HepG2 (cell line): ENCODE measurements around the gene IRS1. TPM values are rescaled to one million over a fixed set of nuclear protein-coding genes. Genes with fewer than 3 reads are reported as not detected.

Experiments
- ATAC-seq: fragments of 200-7000 bp; cut with Tn5 transposase; 3 replicates; pipeline ENCODE4 v1.9.1; 2020; ENCODE audit warnings: mild to moderate bottlenecking, moderate library complexity
- BruUV-seq: library from RNA; stranded (reverse); fragments of 400-500 nt; replicated peaks from 2 replicates; lab custom pipeline; 2021; lab: Mats Ljungman, UMichigan
- CTCF ChIA-PET: fragments of 300-600 bp; formaldehyde crosslinking; extraction: SDS; loops from one replicate; lab custom pipeline; 2021; ENCODE audit warnings: low total read pairs, inconsistent platforms, low intra/inter-chr PET ratio; lab: Yijun Ruan, JAX
- POLR2A ChIA-PET: fragments of 350-600 bp; sonication (Branson Sonifier 250); formaldehyde crosslinking; loops from one replicate; lab custom pipeline; 2020; ENCODE audit warnings: antibody characterized with exemption, inconsistent platforms; lab: Yijun Ruan, JAX
- DNase-seq: peaks from one replicate; pipeline ENCODE4 v3.0.0-alpha.2; 2015; ENCODE audit warnings: low spot score
- FAIRE-seq: peaks from 3 replicates; lab custom pipeline; 2011; peaks lifted over from hg19 to GRCh38; lab: Jason Lieb, UNC
- H2AFZ ChIP-seq: one replicate; pipeline ENCODE4 v1.6.1; 2011; ENCODE audit warnings: low read length, inconsistent platforms
- H3K27ac ChIP-seq: fragments of 300-600 bp; 3 replicates; pipeline ENCODE4 v1.8.0; 2011; ENCODE audit warnings: mixed run types, mild to moderate bottlenecking, mixed read lengths, low read length, inconsistent platforms; ENCODE audit not compliant: insufficient read depth; ENCODE audit errors: extremely low read length
- H3K27me3 ChIP-seq, 2 experiments: fragments of 200-600 bp in 1 of 2; 2 replicates in 1 of 2; 3 replicates in 1 of 2; pipeline versions ENCODE4 v1.6.0 to v1.8.0; 2011; ENCODE audit warnings: low read length in 2 of 2, mild to moderate bottlenecking in 2 of 2, moderate library complexity in 2 of 2, inconsistent platforms in 1 of 2; ENCODE audit not compliant: insufficient read depth in 2 of 2, control insufficient read depth in 1 of 2
- H3K36me3 ChIP-seq, 2 experiments: fragments of 200-600 bp in 1 of 2; replicated peaks in 1 of 2; 2 replicates in 1 of 2; 3 replicates in 1 of 2; pipeline versions ENCODE4 v1.5.1 to v1.8.0; 2011; ENCODE audit warnings: low read length in 2 of 2, inconsistent platforms in 1 of 2; ENCODE audit not compliant: insufficient read depth in 2 of 2, control insufficient read depth in 1 of 2
- H3K4me1 ChIP-seq: 2 replicates; pipeline ENCODE4 v1.5.1; 2012; ENCODE audit warnings: low read length, inconsistent platforms; ENCODE audit not compliant: insufficient read depth
- H3K4me2 ChIP-seq: 2 replicates; pipeline ENCODE4 v1.6.0; 2011; ENCODE audit warnings: low read depth, low read length, inconsistent platforms
- H3K4me3 ChIP-seq, 3 experiments: fragments of 200-600 bp in 1 of 3; sonication (generic), shearing (Covaris generic) in 1 of 3; replicated peaks in 1 of 3; 2 replicates each; pipeline ENCODE4 v1.5.1; 2011 to 2016; ENCODE audit warnings: low read length in 3 of 3, inconsistent platforms in 2 of 3, low read depth in 2 of 3, mild to moderate bottlenecking in 2 of 3, control low read depth in 1 of 3, mixed read lengths in 1 of 3; ENCODE audit not compliant: insufficient read depth in 1 of 3
- H3K79me2 ChIP-seq: one replicate; pipeline ENCODE4 v1.6.1; 2011; ENCODE audit warnings: low read length, inconsistent platforms; ENCODE audit not compliant: insufficient read depth
- H3K9ac ChIP-seq: 2 replicates; pipeline ENCODE4 v1.6.0; 2011; ENCODE audit warnings: mild to moderate bottlenecking, low read depth, low read length, inconsistent platforms; ENCODE audit not compliant: insufficient read depth
- H3K9me3 ChIP-seq: 2 replicates; pipeline ENCODE4 v1.5.1; 2012; ENCODE audit warnings: mild to moderate bottlenecking, low read length
- H4K20me1 ChIP-seq: 2 replicates; pipeline ENCODE4 v1.6.0; 2011; ENCODE audit warnings: inconsistent platforms, mild to moderate bottlenecking, low read length, moderate library complexity; ENCODE audit not compliant: insufficient read depth
- HNF4A ChIP-seq: sonication (generic); formaldehyde crosslinking; IDR thresholded peaks from 2 replicates; pipeline ENCODE4 v1.4.0; 2020; ENCODE audit warnings: missing genetic modification reagents
- NAIF1 ChIP-seq: sonication (generic); formaldehyde crosslinking; IDR thresholded peaks from 2 replicates; pipeline ENCODE4 v1.5.0; 2020; ENCODE audit warnings: mild to moderate bottlenecking, missing genetic modification reagents, borderline replicate concordance
- PCBP1 ChIP-seq: fragments of 200-400 bp; formaldehyde crosslinking; IDR thresholded peaks from 2 replicates; pipeline ENCODE4 v1.6.1; 2017; ENCODE audit warnings: mild to moderate bottlenecking, low read depth, low read length, borderline replicate concordance
- RFX5 ChIP-seq: IDR thresholded peaks from 2 replicates; pipeline ENCODE4 v1.6.1; 2011; ENCODE audit warnings: low read depth, low read length, improper control_type of control experiment
- ZFP36L1 ChIP-seq: sonication (generic); formaldehyde crosslinking; IDR thresholded peaks from 2 replicates; pipeline ENCODE4 v1.8.0; 2022; ENCODE audit warnings: mild to moderate bottlenecking, missing genetic modification reagents, moderate library complexity
- ZNF713 ChIP-seq: sonication (generic); formaldehyde crosslinking; IDR thresholded peaks from 2 replicates; pipeline ENCODE4 v1.4.0; 2020; ENCODE audit warnings: mild to moderate bottlenecking, missing genetic modification reagents
- WGBS: methylation state at CpG from one replicate; pipeline ENCODE4 v1.1.6; 2017; ENCODE audit warnings: low lambda C conversion rate; 5-methylcytosine and 5-hydroxymethylcytosine counted together
- in situ Hi-C: cut with HindIII; loops from 2 replicates; pipeline ENCODE4 v1.10.0; 2017; ENCODE audit warnings: low pct_unique_long_range_greater_than_20kb; ENCODE audit not compliant: extremely low pct_ligation_motif_present
- intact Hi-C: fragments of 100-400 bp; cut with micrococcal nuclease; formaldehyde crosslinking; loops from one replicate; pipeline ENCODE4 v1.10.0; 2022; ENCODE audit not compliant: unreplicated experiment
- polyA plus RNA-seq, 8 experiments: library from polyadenylated mRNA; depleted of rRNA in 3 of 8; stranded (reverse) in 7 of 8; unstranded in 1 of 8; fragments of >200 nt; fragmentation: Illumina TruSeq in 4 of 8; extraction: Trizol in 4 of 8; gene quantifications; 2 replicates each; pipeline versions ENCODE4 v1.2.1 to v1.2.3, GENCODE V29; 2011 to 2016; ENCODE audit warnings: low read depth in 4 of 8, missing spikeins in 1 of 8, mixed read lengths in 1 of 8; ENCODE audit not compliant: insufficient read depth in 1 of 8
- total RNA-seq, 5 experiments: library from RNA; depleted of rRNA; stranded (reverse); fragments of >200 nt; fragmentation: Illumina TruSeq; extraction: Trizol; gene quantifications; 2 replicates each; pipeline ENCODE4 v1.2.3, GENCODE V29; 2016; ENCODE audit warnings: low read depth in 1 of 5
- TF ChIP-seq, protein P1 (sequence below): sonication (generic); formaldehyde crosslinking; IDR thresholded peaks from 2 replicates; pipeline ENCODE4 v1.4.0; 2020; ENCODE audit warnings: missing genetic modification reagents, borderline replicate concordance

The IRS1 gene
- total and polyA plus RNA-seq, 2 of the 13 experiments (the other 11 are each of a cell fraction or from before 2014, with no cell fraction given): 8.7 to 9.0 TPM

- no TSS peak for BruUV-seq
- ATAC-seq (no peak), FAIRE-seq (no peak), DNase-seq (no peak)
- no peaks in the 10 kb centered on the region for H4K20me1 ChIP-seq
- H3K4me3 ChIP-seq: no peak overlapping the region
- no peak overlapping the region for H3K9ac ChIP-seq
- H3K79me2 ChIP-seq: peaks cover 3% of the 10 kb centered on the region
- peaks cover 0 to 6% of the 10 kb centered on the region in 2 experiments; a peak in 2 of 5 replicates for H3K36me3 ChIP-seq
- H3K9me3 ChIP-seq: no peaks in the 10 kb centered on the region
- no peaks in the 10 kb centered on the region for H3K27me3 ChIP-seq
- POLR2A ChIA-PET: no interaction called here
- H3K27ac ChIP-seq: no peak overlapping the region
- no peak for TF ChIP-seq HNF4A (CRISPR knock-in tag)
- no peak for TF ChIP-seq PCBP1
- no peak for TF ChIP-seq NAIF1 (CRISPR knock-in tag)
- peak; percentile 85 for TF ChIP-seq RFX5
- TF ChIP-seq, protein P1, sequence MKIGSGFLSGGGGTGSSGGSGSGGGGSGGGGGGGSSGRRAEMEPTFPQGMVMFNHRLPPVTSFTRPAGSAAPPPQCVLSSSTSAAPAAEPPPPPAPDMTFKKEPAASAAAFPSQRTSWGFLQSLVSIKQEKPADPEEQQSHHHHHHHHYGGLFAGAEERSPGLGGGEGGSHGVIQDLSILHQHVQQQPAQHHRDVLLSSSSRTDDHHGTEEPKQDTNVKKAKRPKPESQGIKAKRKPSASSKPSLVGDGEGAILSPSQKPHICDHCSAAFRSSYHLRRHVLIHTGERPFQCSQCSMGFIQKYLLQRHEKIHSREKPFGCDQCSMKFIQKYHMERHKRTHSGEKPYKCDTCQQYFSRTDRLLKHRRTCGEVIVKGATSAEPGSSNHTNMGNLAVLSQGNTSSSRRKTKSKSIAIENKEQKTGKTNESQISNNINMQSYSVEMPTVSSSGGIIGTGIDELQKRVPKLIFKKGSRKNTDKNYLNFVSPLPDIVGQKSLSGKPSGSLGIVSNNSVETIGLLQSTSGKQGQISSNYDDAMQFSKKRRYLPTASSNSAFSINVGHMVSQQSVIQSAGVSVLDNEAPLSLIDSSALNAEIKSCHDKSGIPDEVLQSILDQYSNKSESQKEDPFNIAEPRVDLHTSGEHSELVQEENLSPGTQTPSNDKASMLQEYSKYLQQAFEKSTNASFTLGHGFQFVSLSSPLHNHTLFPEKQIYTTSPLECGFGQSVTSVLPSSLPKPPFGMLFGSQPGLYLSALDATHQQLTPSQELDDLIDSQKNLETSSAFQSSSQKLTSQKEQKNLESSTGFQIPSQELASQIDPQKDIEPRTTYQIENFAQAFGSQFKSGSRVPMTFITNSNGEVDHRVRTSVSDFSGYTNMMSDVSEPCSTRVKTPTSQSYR: no peak
- no peak for TF ChIP-seq ZNF713 (CRISPR knock-in tag)
- TF ChIP-seq ZFP36L1 (CRISPR knock-in tag): no peak
- 95% methylated on average over 4 of the region's 4 CpGs for WGBS
- H2AFZ ChIP-seq: no peak overlapping the region
- in situ Hi-C loops: loop anchor here (10.0 kb wide), 1 partner anchor 58 kb away; the partner anchor contains the start of gene IRS1
- CTCF ChIA-PET: no interaction called here
- peaks cover 83% of the 10 kb centered on the region for H3K4me1 ChIP-seq
- intact Hi-C loops: loop anchor here (10.0 kb wide), 1 partner anchor 82 kb away; no protein-coding TSS in a partner anchor
- no peak overlapping the region for H3K4me2 ChIP-seq
These were observed 63.2 kb downstream of the IRS1 start for GRCh38 chr2:226736382-226736781.
